ENCODE results near the gene CDH23. TPM values are rescaled to one million over a fixed set of nuclear protein-coding genes. Genes with fewer than 3 reads are reported as not detected.

CDH23 gene
- total RNA-seq, 2 donors from 2014 or later, result 1.4 to 1.6 TPM

GRCh38 chr10:71601273-71601672 lies 204.6 kb downstream of the CDH23 start:
- no peak for DNase-seq
- no peak for TF ChIP-seq CTCF (IDR thresholded peaks at IDR 0.05)
- Histone ChIP-seq H3K27ac (no peak overlapping the region), H3K4me3 (no peak overlapping the region), H3K9ac (ENCODE audit: low read depth in 2 of 2, low read length in 2 of 2) (no peak overlapping the region), H3K36me3 (no peaks in the 10 kb centered on the region), H3K9me3 (no peaks in the 10 kb centered on the region), H3K27me3 (no peaks in the 10 kb centered on the region), H3K4me1 (peaks cover 9% of the 10 kb centered on the region)
- intact Hi-C loops (cut with DNase I), result no loop called here

- no peak for TF ChIP-seq CTCF (IDR thresholded peaks at IDR 0.05)
- DNase-seq, result peak; percentile 36
- Histone ChIP-seq H3K4me1 (peaks cover 9% of the 10 kb centered on the region), H3K27me3 (no peaks in the 10 kb centered on the region), H3K36me3 (no peaks in the 10 kb centered on the region), H3K9me3 (no peaks in the 10 kb centered on the region), H3K9ac (ENCODE audit: low read depth in 2 of 2, low read length in 2 of 2) (peak overlapping the region in 1 of 2 donors; percentile 16), H3K4me3 (no peak overlapping the region), H3K27ac (no peak overlapping the region)
- intact Hi-C loops (cut with DNase I), result no loop called here
These were observed 206.4 kb downstream of the CDH23 start for GRCh38 chr10:71603150-71603549.

DNA sequence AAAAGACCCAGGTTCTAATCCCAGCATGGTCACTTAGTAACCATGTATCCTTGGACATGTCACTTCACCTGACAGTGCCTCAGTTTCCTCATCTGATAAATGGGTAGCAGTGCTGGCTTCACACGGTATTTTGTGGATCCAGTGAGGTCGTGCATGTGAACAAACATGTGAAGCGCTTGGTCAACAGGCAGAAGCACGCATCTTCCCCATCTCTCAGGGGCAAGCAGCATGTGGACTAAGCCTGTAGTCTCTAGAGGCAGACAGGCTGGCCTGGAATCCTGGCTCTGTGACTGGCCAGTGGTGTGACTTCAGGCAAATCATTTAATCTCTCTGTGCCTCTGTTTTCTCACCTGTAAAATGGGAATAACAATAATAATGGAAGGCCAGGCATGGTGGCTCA lies 207.0 kb downstream of the CDH23 start:
- H3K4me3 ChIP-seq, result no peak overlapping the region
- no peak for DNase-seq
- H3K27ac ChIP-seq, result peak overlapping the region; percentile 26
- no peaks in the 10 kb centered on the region for H3K27me3 ChIP-seq
- no peaks in the 10 kb centered on the region for H3K9me3 ChIP-seq
- no peak for TF ChIP-seq CTCF (IDR thresholded peaks at IDR 0.05)
- H3K36me3 ChIP-seq, result no peaks in the 10 kb centered on the region
- peak overlapping the region in 1 of 2 donors; percentile 16 for H3K9ac ChIP-seq (ENCODE audit: low read depth in 2 of 2, low read length in 2 of 2)
- intact Hi-C loops (cut with DNase I), result no loop called here
- H3K4me1 ChIP-seq, result peaks cover 9% of the 10 kb centered on the region

GRCh38 chr10:71604324-71605018 lies 207.8 kb downstream of the CDH23 start:
- no peaks in the 10 kb centered on the region for H3K36me3 ChIP-seq
- H3K4me1 ChIP-seq, result peaks cover 9% of the 10 kb centered on the region
- H3K27me3 ChIP-seq, result no peaks in the 10 kb centered on the region
- intact Hi-C loops (cut with DNase I), result no loop called here
- peak overlapping the region in 1 of 2 donors; percentile 33 for H3K9ac ChIP-seq (ENCODE audit: low read depth in 2 of 2, low read length in 2 of 2)
- H3K4me3 ChIP-seq, result no peak overlapping the region
- DNase-seq, result peak; percentile 82
- TF ChIP-seq CTCF (IDR thresholded peaks at IDR 0.05), result no peak
- peak overlapping the region; percentile 26 for H3K27ac ChIP-seq
- H3K9me3 ChIP-seq, result no peaks in the 10 kb centered on the region

- no peak overlapping the region for H3K27ac ChIP-seq
- DNase-seq, result no peak
- no peak for TF ChIP-seq CTCF (IDR thresholded peaks at IDR 0.05)
- no peaks in the 10 kb centered on the region for H3K36me3 ChIP-seq
- H3K9me3 ChIP-seq, result no peaks in the 10 kb centered on the region
- intact Hi-C loops (cut with DNase I), result no loop called here
- H3K9ac ChIP-seq (ENCODE audit: low read depth in 2 of 2, low read length in 2 of 2), result no peak overlapping the region
- H3K4me3 ChIP-seq, result no peak overlapping the region
- peaks cover 9% of the 10 kb centered on the region for H3K4me1 ChIP-seq
- no peaks in the 10 kb centered on the region for H3K27me3 ChIP-seq
These were observed 208.7 kb downstream of the CDH23 start for GRCh38 chr10:71605263-71605962.

Data from colonic mucosa (tissue), 4 donors.